GM12892 (cell line): ENCODE data around the gene LRRC42.

Experiments
- DNase-seq: peaks from one replicate; pipeline ENCODE4 v3.0.0; 2011; ENCODE audit not compliant: insufficient read length
- FAIRE-seq: peaks from 2 replicates; lab custom pipeline; 2011; peaks lifted over from hg19 to GRCh38; lab: Jason Lieb, UNC
- POLR2A ChIP-seq: IDR thresholded peaks from 2 replicates; pipeline ENCODE4 v1.6.1; 2011; ENCODE audit warnings: low read depth, low read length, control low read depth
- POLR2AphosphoS5 ChIP-seq: IDR thresholded peaks from 2 replicates; pipeline ENCODE4 v1.6.1; 2011; ENCODE audit warnings: low read depth, low read length, control low read depth
- TAF1 ChIP-seq: IDR thresholded peaks from 2 replicates; pipeline ENCODE4 v1.6.1; 2011; ENCODE audit warnings: low read depth, mild to moderate bottlenecking, control low read depth, low read length, borderline replicate concordance

The LRRC42 gene

GRCh38 chr1:54011316-54012007 lies 65.3 kb downstream of the LRRC42 start:
- FAIRE-seq: no peak
- DNase-seq: no peak
- no peak for TF ChIP-seq TAF1
- no peak for TF ChIP-seq POLR2AphosphoS5
- no peak for TF ChIP-seq POLR2A

- FAIRE-seq (no peak), DNase-seq (no peak)
These were observed 65.8 kb downstream of the LRRC42 start for GRCh38 chr1:54012008-54012325.

GRCh38 chr1:54012863-54013262 lies 66.7 kb downstream of the LRRC42 start:
- FAIRE-seq: no peak
- TF ChIP-seq TAF1 (no peak), POLR2AphosphoS5 (no peak), POLR2A (no peak)
- DNase-seq: no peak

More at GRCh38 chr1:54012008-54012325, 65.8 kb downstream of the LRRC42 start:
- TF ChIP-seq TAF1 (no peak), POLR2AphosphoS5 (no peak), POLR2A (no peak)

- no peak for FAIRE-seq
- no peak for TF ChIP-seq POLR2A
- TF ChIP-seq POLR2AphosphoS5: no peak
- no peak for TF ChIP-seq TAF1
- no peak for DNase-seq
These were observed 67.4 kb downstream of the LRRC42 start for GRCh38 chr1:54013393-54014008.

- FAIRE-seq: no peak
- no peak for DNase-seq
- TF ChIP-seq POLR2A: no peak
- no peak for TF ChIP-seq TAF1
- TF ChIP-seq POLR2AphosphoS5: no peak
These were observed 68.0 kb downstream of the LRRC42 start for GRCh38 chr1:54014009-54014629.

- DNase-seq: no peak
- no peak for TF ChIP-seq TAF1
- no peak for TF ChIP-seq POLR2AphosphoS5
- no peak for TF ChIP-seq POLR2A
- no peak for FAIRE-seq
These were observed 70.5 kb downstream of the LRRC42 start for GRCh38 chr1:54016343-54017282.
